ENCODE data around the gene THAP7.

THAP7 gene

DNA sequence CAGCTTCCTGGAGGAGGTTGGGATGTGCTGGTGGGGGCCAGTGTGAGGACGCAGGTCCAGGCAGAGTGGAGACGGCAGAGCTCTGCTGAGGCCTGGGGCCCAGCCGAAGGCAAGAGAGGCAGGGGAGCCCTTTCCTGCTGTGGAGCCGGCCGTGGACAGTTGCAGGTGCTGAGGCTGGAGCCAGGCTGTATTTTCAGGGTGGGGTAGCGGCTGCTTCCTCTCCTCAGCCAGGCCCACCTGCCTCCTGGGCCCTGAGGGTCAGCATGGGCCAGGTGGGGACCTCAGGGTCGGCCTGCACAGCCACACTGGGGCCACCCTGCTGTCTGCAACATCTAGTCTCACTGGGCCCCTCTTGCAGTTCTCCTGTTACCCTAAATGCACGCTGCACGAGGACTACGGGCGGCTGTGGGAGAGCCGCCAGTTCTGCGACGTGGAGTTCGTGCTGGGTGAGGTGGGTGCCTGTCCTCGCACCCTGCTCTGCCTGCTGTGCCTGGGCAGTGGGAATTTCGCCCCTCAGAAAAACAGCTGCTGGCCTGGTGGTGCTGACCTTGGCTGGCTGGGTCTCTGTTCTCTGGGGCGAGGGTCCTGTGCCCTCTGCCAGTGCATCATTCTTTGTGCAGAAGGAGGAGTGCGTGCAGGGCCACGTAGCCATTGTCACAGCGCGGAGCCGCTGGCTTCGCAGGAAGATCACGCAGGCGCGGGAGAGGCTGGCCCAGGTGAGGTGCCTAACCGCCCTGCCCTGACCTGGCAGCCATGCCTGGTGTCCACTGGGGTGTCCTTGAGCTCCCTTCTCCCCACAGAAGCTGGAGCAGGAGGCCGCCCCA, 8.4 kb downstream of the THAP7 start:
- no peak for DNase-seq (ENCODE audit: low read depth)

DNA sequence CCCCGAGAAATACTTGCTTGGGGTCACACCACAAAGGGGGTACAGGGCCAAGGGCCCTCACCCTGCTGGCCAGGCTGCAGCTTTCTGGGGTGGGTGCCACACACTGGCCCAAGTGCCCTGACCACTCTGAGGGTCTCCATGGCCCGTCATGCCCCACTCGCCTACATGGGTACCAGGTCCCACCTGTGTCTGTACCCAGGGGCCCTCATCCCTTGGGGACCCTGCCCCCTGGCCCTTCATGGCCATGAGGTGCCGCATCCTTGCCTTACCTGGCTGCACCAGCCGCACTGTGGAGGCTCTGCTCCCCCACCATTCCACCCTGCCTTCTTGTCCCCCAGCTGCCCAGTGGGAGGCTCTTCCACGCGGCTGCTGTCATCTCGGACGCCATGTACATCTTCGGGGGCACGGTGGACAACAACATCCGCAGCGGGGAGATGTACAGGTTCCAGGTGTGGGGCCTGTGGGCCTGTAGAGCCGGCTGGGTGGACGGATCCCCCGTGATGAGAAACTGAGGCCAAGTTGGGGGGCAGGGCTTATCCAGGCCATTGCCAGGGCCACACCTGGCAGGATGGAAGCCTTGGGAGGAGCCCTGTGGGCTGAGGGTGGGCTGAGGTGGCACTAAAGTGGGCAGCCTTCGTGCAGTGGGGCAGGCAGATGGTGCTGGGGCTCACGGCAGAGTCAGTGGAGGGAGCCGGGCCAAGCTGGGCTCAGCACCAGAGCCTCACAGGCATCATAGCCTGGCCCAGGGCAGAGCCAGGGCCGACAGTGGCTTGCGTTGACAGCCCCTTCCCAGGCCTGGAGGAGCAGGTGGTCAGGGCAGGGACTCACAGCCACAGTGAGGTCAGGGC, 9.2 kb downstream of the THAP7 start:
- no peak for DNase-seq (ENCODE audit: low read depth)

DNA sequence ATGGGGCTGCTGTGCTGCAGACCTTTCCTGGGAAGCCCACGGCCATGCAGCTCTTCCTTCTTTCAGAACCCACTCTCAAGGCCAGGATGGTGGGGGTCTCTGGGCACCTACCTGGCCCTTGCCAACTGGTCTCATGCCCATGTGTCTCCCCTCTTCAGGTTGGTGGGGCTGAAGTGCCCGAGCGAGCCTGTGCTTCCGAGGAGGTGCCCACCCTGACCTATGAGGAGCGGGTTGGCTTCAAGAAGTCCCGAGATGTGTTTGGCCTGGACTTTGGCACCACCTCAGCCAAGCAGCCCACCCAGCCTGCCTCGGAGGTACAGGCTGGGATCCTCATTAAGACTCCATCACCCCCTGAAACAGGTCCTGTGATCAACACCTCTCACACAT, 9.9 kb downstream of the THAP7 start:
- no peak for DNase-seq (ENCODE audit: low read depth)

DNA sequence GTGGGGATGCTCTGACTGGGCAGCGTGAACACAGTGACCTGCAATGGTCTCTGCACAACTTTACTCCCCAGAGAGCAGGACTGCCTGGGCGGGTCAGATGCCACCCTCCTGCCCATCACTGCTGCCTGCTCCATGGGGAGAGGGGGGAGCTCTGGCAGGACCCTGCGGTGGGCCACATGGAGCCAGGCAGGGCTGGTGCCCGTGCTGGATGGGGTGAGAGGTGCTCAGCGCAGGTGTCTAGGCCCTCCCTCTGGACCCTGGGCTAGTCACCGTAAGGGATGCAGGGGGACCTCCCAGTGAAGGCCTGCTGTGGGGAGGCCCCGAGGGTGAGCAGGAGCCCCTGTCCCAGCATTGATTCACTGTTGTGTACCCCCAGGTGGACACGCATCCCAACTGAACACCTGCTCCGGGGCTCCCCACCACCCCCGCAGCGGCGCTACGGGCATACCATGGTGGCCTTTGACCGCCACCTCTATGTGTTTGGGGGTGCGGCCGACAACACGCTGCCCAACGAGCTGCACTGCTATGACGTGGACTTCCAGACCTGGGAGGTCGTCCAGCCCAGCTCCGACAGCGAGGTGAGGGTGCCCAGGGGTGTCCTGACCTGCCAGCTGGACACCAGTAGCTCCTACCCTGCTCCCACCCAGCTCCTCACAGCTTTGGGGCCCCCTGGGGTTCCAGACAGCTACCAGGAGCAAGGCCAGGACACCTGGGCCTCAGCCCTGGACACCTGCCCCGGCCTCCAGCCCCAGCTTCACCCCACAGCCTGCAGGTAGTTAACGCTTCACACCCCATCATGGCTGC, 10.5 kb downstream of the THAP7 start:
- DNase-seq (ENCODE audit: low read depth) = no peak

DNA sequence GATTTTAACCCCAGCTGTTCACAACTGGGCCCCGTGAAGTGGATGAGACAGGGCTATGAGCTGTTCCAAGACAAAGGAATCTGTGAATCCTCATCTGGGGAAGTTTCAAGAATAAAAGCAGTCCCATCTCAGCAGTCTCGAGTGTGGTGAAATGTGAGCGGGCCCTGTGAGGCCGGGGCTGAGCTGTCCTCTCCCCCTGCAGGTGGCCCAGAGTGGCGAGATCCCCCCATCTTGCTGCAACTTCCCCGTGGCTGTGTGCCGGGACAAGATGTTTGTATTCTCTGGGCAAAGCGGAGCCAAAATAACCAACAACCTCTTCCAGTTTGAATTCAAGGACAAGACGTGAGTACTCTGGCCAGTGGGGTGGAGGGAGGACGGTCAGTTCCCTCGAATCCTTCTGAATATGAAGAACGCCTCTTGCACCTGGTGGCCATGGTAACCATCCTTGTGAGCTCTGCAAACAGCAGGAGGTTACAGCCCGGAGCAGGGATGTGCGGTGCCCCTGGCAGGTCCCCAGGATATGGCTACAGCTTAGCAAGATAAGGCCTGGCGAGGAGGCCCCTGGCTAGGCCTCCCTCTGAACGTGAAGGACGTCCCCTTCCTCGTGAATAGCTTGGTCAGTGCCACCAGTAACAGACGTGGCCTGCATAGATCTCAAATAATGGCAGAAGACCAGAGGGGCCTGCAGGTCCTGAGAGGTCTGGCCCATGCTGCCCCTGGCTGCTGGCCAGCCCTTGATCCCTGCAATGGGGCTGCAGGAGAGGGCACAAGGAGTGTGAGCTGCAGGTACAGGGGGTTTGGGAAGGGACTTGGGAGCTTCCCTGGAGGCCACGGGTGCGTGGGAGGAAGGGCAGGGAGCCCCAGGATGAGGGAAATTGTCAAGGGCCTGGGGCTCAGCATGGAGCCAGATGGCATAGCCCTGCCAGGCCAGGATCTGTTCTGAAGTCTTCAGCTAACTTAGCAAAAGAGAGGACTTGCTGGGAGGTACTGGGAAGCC, 11.4 kb downstream of the THAP7 start:
- no peak for DNase-seq (ENCODE audit: low read depth)

DNA sequence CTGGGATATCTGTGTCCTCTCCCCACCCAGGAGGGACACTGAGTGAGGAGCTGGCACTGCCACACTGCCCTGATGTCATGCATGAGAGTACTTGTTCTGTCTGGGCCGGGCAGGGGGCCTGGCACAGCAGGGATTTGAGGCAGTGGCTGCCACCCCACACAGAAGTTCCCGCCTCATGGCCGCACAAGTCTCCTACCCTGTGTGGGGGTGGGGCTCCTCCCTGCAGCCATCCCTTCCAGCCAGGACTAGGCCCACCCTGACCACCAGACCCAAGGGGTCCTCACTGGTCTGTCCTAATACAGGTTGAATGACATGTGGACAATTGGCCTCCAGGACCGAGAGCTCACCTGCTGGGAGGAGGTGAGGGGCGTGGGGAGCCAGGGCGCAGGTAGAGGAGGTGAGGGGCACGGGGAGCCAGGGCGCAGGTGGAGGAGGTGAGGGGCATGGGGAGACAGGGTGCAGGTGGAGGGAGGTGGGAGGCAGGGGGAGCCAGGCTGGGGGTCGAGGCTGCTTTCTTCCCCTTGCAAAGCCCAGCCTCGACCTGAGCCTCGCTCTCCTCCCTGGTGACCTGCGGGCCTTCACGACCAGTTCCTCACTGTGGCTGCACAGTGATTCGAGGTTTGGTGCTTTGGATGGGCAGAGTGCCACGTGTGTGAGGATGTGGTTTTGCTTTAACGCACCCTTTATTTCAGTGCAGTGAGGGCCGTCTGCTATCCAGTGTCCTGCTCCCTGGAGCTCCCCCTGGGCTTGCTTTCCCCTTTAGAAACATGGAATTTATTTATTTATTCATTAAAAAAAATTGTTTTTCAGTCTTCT, 12.4 kb downstream of the THAP7 start:
- no peak for DNase-seq (ENCODE audit: low read depth)

DNA sequence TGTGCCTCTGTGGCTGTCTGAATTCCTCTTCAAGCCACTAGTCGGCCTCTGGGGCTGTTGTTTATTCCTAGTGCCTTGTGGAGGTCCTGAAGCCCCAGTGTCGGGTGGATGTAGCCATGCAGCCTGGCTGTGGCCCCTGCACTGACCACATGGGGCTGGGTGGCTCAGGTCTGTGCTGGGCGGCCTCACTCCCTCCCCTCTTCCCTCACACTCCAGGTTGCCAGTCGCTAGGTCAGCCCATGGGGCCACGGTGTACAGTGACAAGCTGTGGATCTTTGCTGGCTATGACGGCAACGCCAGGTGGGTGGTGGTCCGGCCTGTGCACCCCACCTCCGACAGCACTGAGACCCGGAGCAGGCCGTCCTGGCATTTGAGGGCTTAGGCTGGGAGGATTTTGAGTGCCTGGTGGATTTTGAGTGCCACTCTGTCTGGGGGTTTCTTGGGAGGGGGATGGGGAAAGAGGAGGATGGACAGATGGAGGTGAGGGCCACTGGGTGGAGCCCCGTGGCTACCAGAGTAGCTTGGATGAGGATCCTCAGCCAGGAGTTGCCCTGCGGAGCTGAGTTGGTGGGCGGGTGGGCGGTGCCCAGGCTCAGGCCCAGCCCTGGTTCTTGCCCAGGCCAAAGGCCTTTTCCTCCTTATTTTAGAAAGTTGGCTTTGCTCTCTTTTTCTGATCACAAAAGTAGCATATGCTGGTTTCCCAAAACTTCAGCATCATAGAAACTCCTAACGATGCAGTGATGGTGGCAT, 13.2 kb downstream of the THAP7 start:
- DNase-seq (ENCODE audit: low read depth) = no peak

DNA sequence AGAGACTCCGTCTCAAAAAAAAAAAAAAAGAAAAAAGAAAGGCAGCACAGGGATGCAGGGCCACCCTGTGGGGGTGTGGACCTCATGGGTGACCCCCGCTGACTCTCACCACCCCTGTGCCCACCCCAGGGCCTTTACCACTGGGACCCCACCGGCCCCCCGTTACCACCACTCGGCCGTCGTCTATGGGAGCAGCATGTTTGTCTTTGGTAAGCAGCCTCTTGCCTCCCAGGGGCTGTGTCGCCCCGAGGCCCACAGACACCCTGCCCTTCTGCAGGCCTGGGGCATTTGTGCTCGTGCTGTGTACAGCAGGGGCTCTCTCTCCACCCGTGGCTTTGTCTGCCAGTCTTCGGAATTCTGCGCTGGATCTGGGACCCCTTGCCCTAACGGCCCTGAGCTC, 14.5 kb downstream of the THAP7 start:
- no peak for DNase-seq (ENCODE audit: low read depth)

DNA sequence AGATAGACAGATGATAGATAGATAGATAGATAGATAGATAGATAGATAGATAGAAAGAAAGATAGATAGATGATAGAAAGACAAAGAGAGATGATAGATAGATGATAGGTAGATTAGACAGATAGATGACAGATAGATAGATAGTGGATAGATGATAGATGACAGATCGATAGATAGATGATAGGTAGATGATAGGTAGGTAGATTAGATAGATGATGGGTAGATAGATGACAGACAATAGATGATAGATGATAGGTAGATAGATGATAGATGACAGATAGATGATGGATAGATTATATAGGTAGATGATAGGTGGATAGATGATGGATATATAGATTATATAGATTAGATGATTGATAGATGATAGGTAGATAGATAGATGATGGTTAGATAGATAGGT, 15.6 kb downstream of the THAP7 start:
- DNase-seq (ENCODE audit: low read depth) = no peak

DNA sequence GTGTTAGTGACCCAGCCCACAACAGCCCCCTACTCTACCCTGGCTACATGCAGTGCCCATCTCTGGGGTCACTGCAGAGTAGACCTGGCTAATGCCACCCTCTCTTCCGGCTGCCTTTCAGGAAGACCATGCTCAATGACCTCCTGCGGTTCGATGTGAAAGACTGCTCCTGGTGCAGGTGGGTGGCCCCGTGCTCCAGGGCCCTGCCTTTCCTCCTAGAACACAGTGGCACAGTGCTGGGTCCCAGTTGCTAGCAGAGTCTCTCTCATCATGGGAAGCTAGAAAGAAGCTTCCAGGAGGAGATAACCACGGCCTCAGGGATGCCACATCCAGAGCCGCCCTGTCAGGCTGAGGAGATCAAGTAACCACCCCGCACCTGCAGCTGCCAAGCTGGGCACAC, 16.2 kb downstream of the THAP7 start:
- DNase-seq (ENCODE audit: low read depth) = no peak

DNA sequence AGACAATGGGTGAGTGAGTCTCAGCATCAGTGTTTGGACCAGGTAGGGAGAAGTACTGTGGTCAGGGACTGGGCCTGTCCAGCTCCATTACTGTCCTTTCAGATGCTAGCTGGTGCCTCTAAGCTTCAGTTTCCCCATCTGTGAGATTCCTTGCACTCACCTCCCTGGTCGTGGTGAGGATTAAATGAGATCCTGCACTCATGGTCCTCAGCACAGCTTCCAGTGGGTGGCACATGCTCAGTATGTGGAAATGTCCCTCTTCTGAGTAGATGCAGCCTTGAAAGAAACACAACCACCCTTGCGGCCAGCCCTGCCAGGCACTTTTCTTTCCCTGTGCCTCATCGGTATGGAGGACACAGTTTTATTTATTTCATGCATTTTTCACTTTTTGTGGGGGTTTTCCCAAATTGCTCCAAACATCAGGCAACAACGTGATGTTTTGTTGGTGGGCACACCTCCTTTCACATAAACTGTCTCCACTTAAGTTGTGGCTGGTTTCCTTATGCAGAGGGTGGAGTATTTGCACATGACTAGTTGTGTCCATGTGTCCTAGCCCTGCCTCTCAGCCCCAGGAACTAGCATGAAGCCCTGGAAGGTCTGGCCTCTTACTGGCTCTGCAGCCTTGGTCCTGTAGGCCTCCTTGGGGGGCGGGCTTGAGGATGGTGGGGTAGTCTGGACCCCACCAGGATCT, 18.7 kb downstream of the THAP7 start:
- DNase-seq (ENCODE audit: low read depth) = no peak

DNA sequence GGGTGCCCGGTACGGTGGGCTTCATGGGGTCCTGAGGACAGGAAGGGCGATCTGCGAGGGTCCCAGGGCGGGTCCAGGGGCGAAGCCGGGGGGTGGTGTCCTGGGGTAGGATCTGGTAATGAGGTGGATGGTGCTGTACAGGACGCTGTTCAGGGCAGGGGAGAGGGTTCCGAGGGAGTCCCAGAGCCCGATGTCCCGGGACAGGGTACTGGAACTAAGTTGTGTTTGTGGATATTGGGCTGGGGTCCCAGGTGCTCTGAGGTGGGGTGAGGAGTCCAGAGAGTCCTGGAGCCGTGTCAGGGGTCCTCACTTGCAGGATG, 19.4 kb downstream of the THAP7 start:
- DNase-seq (ENCODE audit: low read depth) = no peak

DNA sequence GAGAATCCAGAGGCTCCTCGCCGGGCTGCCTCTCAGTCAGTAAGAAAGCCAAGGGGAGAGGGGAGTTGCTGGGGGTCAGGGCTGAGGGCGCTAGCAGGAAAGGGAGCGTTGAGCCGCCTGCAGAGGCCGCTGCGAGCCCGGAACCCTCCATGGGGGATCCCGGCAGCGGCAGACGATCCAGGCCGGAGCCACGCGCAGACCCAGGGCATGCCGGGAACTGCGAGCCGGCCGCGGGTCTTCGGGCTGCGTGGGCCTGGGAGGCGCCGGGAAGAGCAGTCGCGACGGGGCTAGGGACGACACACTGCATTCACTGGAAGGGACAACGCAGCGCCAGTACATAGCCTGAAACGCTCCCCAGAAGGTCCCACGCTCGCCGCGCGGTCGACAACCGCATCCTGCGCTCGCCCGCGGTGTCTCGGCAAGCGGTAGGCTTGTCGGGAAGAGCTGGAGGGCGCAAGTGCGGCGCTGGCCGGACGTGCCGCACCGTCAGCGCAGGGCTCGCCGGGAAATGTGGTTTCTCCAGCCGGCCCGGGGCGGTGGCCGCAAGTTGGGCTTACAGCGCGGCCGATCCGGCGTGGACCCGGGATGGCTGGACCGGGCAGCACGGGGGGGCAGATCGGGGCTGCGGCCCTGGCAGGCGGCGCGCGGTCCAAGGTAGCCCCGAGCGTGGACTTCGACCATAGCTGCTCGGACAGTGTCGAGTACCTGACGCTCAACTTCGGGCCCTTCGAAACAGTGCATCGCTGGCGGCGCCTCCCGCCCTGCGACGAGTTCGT, 19.9 kb downstream of the THAP7 start, which contains the start of gene LZTR1:
LZTR1 (plus strand) TSS at position 511 of the 776 bp plus-strand sequence; CDS start at position 586, 75 bp downstream.
- DNase-seq (ENCODE audit: low read depth) = peak; percentile 51

DNA sequence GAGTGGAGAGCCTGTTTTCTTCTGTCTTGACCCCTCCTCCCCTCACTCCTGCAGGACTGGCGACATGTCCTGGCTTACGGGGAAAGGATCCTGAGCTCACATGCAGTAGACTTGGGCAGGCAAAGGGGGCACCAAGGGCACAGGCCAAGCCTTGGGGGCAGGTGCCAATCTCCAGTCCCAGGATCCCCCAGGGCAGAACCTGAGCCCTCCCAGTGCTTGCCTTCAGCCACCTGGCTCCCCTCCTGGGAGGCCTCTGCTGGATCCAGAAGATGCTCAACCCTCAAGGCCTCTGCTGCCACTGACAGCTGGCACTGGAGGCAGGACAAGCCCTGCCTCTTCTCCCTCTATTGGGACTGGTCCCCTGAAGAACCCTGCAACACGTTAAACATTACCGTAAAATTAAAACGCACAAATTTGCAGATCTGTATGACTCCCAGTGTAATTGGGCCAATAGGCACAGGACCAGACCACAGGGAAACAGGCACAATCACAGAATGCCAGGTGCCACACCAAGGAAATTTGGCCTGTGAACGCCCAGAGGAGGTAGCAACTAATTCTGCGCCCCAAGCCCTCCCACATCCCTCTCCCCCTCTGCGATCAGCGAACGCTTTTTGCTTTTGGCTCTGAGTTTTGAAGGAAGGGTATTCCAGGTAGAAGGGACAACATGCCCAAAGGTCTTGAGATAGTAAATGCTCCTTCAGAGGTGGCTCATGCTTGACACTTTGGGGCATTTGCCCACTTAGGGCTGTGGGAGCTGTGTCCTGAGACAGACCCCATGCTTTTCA, 20.8 kb downstream of the THAP7 start:
- no peak for DNase-seq (ENCODE audit: low read depth)

DNA sequence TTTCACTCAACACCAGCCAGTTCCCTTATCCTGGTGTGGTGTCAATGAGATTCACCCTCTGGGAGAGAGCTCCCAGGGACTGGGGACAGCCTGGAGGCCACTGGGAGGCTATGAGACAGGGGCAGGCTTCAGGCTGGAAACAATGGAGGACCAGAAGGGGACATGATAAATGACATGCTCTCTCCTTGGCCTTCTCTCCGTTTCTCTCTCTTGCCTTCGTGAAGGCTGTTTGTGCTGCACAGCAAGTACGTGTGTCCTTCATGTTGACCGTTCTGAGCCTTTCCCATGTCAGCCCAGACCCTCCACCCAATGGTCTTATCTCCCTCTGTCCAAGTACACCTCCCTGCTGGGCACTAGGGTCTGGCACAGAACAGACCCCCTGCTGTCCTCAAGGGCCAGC, 21.4 kb downstream of the THAP7 start:
- DNase-seq (ENCODE audit: low read depth) = no peak

DNA sequence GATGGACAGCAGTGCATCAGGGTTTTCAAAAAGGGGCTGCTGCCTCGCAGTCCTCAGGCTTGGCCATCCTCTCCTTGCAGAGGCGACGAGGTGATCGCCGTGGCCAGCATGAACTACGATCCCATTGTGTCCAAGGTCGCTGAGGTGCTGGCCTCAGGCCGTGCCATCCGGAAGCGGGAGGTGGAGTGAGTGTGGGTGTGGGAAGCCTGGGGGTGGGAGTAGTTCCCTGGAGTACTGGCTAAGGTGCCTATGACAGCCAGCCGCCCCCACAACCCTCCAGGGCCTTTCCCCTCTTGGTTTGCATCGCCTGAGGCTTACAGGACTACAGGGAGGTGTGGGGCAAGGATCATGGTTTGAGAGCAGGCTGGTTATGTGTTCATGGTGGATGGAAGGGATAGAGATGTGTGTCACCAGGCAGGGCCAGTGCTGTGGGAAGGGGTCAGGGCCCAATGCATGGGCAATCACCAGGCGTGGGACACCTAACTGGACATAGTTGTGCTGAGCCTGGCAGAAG, 21.9 kb downstream of the THAP7 start:
- no peak for DNase-seq (ENCODE audit: low read depth)

DNA sequence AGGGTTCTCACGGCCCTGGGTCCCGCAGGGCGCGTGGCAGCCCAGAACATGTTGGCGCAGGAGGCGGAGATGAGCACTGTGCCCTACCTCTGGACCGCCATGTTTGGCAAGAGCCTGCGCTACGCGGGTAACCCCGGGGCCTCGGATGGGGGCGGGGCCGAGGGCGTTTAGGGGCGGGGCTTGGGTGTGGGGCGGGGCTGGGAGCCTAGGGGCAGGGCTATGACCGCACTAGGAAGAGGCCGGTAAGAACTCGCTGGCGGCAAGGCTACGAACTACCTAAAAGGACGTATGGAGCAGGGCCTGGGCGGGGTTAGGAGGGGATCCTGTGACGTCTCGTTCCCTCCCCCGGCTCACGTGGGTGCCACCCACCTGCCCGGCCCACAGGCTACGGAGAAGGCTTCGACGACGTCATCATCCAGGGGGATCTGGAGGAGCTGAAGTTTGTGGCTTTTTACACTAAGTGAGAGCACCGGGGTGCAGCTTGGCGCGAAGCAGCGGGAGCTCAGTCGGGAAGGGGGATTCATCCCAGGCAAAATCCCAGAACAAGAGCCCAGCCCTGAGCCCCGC, 22.6 kb downstream of the THAP7 start:
- peak; percentile 23 for DNase-seq (ENCODE audit: low read depth)

Measured in stimulated activated CD8-positive, alpha-beta memory T cell treated with anti-CD3 and anti-CD28 coated beads, Interleukin-12 subunit alpha, Interleukin-12 subunit beta, amount 100 ng/mL, for 1 hour (primary cell).